Type B pancreatic cell (in vitro differentiated cells): Measurements from ENCODE around the gene PCSK6. TPM values are rescaled to one million over a fixed set of nuclear protein-coding genes. Genes with fewer than 3 reads are reported as not detected.

Source experiments
- DNase-seq: peaks from one replicate; pipeline ENCODE4 v3.0.0; 2021; ENCODE audit warnings: mixed read lengths; ENCODE audit not compliant: unreplicated experiment; ENCODE audit errors: extremely low spot score
- H3K27ac Mint-ChIP-seq: 2 replicates; pipeline ENCODE4 v1.8.0; 2021; ENCODE audit warnings: mild to moderate bottlenecking, mixed read lengths
- H3K27me3 Mint-ChIP-seq: 2 replicates; pipeline ENCODE4 v1.8.0; 2021; ENCODE audit warnings: mixed read lengths
- H3K36me3 Mint-ChIP-seq: 2 replicates; pipeline ENCODE4 v1.8.0; 2021; ENCODE audit warnings: mixed read lengths
- H3K4me1 Mint-ChIP-seq: one replicate; pipeline ENCODE4 v1.8.0; 2021; ENCODE audit warnings: mixed read lengths; ENCODE audit not compliant: unreplicated experiment
- H3K4me3 Mint-ChIP-seq: 2 replicates; pipeline ENCODE4 v1.8.0; 2021; ENCODE audit warnings: mild to moderate bottlenecking, mixed read lengths
- H3K9me3 Mint-ChIP-seq: 2 replicates; pipeline ENCODE4 v1.8.0; 2021; ENCODE audit warnings: mixed read lengths
- total RNA-seq: library from RNA; stranded (reverse); gene quantifications from 2 replicates; pipeline ENCODE4 v1.2.1, GENCODE V29; 2021; ENCODE audit warnings: low replicate concordance
- TF ChIP-seq, protein P1 (sequence below): fragments of 200-600 bp; sonication (generic); conservative IDR thresholded peaks from 2 replicates; pipeline ENCODE4 v1.5.0; 2021; ENCODE audit warnings: antibody characterized with exemption, mild to moderate bottlenecking

PCSK6 gene
- total RNA-seq, 1 donor from 2014 or later = 5.4 TPM

DNA sequence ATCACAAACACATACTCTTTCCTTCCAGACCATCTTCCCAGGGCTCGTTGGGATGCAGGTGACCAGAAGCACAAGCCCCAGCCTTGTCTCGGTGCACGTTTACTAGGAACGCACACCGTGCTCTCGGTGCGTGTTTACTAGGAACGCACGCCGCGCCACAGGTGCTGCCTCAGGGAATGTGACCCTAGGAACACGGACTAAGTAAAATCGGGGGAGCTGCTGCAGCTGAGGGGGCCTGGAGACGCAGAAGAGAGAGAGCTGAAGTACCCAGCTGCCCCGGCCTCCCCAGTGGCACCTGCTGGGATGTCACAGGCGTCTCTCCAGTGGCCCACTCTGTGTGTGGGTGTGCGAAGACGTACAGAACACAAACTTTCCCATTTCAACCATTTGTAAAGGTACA lies 103.5 kb downstream of the PCSK6 start:
- no peaks in the 10 kb centered on the region for H3K27me3 Mint-ChIP-seq
- no peaks in the 10 kb centered on the region for H3K4me1 Mint-ChIP-seq
- no peak overlapping the region for H3K4me3 Mint-ChIP-seq
- TF ChIP-seq, protein P1, sequence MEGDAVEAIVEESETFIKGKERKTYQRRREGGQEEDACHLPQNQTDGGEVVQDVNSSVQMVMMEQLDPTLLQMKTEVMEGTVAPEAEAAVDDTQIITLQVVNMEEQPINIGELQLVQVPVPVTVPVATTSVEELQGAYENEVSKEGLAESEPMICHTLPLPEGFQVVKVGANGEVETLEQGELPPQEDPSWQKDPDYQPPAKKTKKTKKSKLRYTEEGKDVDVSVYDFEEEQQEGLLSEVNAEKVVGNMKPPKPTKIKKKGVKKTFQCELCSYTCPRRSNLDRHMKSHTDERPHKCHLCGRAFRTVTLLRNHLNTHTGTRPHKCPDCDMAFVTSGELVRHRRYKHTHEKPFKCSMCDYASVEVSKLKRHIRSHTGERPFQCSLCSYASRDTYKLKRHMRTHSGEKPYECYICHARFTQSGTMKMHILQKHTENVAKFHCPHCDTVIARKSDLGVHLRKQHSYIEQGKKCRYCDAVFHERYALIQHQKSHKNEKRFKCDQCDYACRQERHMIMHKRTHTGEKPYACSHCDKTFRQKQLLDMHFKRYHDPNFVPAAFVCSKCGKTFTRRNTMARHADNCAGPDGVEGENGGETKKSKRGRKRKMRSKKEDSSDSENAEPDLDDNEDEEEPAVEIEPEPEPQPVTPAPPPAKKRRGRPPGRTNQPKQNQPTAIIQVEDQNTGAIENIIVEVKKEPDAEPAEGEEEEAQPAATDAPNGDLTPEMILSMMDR = no peak
- no peak for DNase-seq
- H3K9me3 Mint-ChIP-seq = no peaks in the 10 kb centered on the region
- H3K27ac Mint-ChIP-seq = no peak overlapping the region
- H3K36me3 Mint-ChIP-seq = no peaks in the 10 kb centered on the region

DNA sequence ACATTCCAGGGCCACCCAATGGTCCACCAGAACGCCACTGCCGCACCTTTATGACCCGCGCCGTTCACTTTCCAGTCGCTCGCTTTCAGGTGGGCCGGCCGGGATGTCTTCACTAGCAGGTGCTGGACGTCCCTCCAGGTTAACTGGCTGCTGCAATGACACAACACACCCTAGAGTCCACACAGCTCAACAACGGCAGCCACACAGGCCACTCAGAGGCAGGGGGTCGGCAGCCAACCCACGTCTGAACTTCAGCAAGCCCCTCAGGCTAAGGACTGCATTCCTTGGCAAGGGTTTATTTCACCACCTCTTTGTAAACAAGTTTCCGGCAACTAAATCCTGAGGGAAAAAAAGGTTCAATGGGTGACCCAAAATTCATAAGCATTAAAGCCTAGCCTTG lies 105.2 kb downstream of the PCSK6 start:
- no peak overlapping the region for H3K27ac Mint-ChIP-seq
- no peaks in the 10 kb centered on the region for H3K9me3 Mint-ChIP-seq
- TF ChIP-seq, protein P1 = no peak
- H3K27me3 Mint-ChIP-seq = peaks cover 4% of the 10 kb centered on the region
- DNase-seq = no peak
- no peak overlapping the region for H3K4me3 Mint-ChIP-seq
- no peaks in the 10 kb centered on the region for H3K4me1 Mint-ChIP-seq
- H3K36me3 Mint-ChIP-seq = no peaks in the 10 kb centered on the region

DNA sequence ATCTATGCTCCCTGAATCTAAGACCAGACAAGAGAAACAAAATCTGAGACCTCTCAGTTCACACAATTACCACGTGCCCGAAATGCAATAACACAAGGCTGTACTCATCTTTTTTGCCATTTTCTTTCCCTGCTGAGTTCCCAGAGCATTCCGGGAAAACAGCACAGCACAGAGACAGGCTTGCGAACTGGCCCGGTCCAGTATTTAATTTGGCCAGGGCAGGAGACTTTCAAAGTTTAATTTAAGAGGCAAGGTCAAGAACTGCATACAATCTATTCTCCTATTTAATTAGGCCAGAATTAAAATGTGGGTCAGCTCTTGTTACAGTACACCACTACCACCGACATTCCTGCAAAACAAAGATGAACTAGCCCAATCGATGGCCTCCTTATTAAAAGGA lies 107.0 kb downstream of the PCSK6 start:
- no peak overlapping the region for H3K4me3 Mint-ChIP-seq
- peaks cover 4% of the 10 kb centered on the region for H3K27me3 Mint-ChIP-seq
- H3K4me1 Mint-ChIP-seq = no peaks in the 10 kb centered on the region
- H3K27ac Mint-ChIP-seq = no peak overlapping the region
- no peaks in the 10 kb centered on the region for H3K36me3 Mint-ChIP-seq
- no peak for DNase-seq
- no peaks in the 10 kb centered on the region for H3K9me3 Mint-ChIP-seq
- TF ChIP-seq, protein P1 = no peak

DNA sequence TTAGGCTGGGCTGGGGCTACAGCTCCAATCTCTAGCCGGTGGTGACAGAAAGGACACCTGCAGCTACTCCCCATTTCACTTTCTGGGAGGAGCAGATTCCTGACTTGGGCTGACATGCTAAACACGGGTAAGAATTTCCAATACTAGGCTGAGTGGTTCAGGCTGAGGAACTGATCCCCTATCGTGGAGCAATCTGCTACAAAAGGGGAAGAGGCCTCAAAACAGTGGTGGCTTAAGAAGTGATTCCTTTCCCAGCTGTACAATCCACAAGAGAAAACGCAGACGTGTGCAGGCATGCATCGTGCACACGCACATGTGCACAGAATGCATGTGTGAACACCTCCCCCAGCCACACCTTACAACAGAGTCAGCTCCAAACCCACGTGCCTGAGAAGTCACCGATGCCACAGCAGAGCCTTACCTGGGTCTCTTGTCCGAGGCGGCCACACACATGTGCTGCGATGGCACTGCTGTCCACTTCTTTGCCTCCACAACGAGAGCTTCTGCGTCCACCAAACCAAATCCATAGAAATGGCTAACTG lies 107.8 kb downstream of the PCSK6 start:
- no peaks in the 10 kb centered on the region for H3K9me3 Mint-ChIP-seq
- no peaks in the 10 kb centered on the region for H3K36me3 Mint-ChIP-seq
- no peaks in the 10 kb centered on the region for H3K4me1 Mint-ChIP-seq
- H3K27ac Mint-ChIP-seq = no peak overlapping the region
- peaks cover 4% of the 10 kb centered on the region for H3K27me3 Mint-ChIP-seq
- no peak for DNase-seq
- H3K4me3 Mint-ChIP-seq = no peak overlapping the region
- TF ChIP-seq, protein P1 = no peak

DNA sequence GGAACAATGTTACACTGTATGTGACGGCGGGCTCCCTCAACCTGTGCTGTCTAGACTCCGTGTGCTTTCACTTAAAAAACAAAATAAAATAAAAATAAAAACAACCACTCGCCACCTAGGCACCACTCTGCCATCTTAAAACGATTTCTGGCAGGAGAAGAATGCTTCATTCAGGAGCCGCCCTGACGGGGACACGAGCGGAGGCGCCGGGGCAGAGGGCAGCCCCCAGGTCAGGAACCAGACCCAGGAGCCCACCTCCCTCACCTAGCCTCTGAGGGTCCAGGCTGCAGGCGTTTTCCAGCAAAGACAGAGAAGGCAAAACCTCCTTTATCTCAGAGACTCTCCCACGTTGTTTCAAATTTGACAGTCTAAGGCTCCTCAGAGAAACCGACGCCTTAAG lies 109.4 kb downstream of the PCSK6 start:
- Mint-ChIP-seq H3K4me3 (no peak overlapping the region), H3K4me1 (no peaks in the 10 kb centered on the region), H3K27ac (peak overlapping the region; percentile 60), H3K9me3 (no peaks in the 10 kb centered on the region), H3K27me3 (peaks cover 4% of the 10 kb centered on the region), H3K36me3 (no peaks in the 10 kb centered on the region)
- TF ChIP-seq, protein P1 = no peak
- DNase-seq = no peak

DNA sequence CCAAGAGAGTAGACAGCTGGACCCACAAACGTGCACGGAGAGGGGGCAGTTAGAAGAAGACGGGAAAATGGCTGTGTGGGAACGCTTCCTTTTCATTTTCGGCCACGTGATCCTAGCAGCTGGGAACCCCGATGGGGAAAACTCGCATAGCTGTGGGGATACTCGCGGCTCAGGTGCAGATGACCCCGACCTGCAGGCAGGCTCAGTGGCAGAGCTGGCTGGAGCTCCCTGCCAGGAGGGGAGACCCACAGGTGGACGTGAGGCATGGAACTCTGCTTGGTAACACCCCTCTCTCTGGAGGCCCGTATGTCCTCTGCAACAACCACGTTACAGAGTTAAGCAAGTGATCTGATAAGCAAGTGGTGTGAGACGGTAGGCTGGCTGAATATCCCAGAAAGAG lies 109.9 kb downstream of the PCSK6 start:
- H3K9me3 Mint-ChIP-seq = no peaks in the 10 kb centered on the region
- H3K36me3 Mint-ChIP-seq = no peaks in the 10 kb centered on the region
- H3K4me3 Mint-ChIP-seq = no peak overlapping the region
- H3K4me1 Mint-ChIP-seq = no peaks in the 10 kb centered on the region
- peaks cover 4% of the 10 kb centered on the region for H3K27me3 Mint-ChIP-seq
- H3K27ac Mint-ChIP-seq = no peak overlapping the region
- no peak for DNase-seq
- TF ChIP-seq, protein P1 = no peak
